GM19351 (cell line): ENCODE measurements around the gene TFIP11.

ENCODE experiments used
- ATAC-seq: cut with Tn5 transposase; IDR thresholded peaks from one replicate; pipeline ENCODE4 v1.9.1; 2021; ENCODE audit warnings: mild to moderate bottlenecking, moderate library complexity; ENCODE audit not compliant: unreplicated experiment

The TFIP11 gene

DNA sequence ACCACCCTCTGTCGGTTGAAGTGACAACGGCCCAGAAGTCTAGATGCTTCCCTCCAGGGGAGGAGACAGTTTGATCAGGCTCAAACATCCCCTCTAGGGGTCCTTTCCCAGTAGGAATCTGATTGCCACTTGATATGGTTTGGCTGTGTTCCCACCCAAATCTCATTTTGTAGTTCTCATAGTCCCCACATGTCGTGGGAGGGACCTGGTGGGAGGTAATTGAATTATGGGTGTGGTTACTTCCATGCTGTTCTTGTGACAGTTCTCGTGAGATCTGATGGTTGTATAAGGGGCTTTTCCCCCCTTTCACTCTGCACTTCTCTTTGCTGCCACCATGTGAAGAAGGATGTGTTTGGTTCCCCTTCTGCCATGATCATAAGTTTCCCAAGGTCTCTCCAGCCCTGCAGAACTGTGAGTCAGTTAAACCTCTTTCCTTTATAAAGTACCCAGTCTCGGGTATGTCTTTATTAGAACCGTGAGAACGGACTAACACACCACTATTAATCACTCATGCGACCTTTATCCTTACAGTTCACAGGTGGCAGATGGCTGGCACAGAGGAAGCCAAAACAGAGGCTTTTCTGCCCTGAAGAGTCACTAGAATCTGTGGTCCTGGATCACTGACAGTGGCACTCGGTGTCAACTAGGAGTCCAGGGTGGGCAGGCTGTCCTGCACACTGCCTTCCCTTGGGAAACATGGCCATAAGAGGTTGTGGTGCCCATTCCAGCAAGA is 61.7 kb downstream of the TFIP11 start:
- no peak for ATAC-seq

DNA sequence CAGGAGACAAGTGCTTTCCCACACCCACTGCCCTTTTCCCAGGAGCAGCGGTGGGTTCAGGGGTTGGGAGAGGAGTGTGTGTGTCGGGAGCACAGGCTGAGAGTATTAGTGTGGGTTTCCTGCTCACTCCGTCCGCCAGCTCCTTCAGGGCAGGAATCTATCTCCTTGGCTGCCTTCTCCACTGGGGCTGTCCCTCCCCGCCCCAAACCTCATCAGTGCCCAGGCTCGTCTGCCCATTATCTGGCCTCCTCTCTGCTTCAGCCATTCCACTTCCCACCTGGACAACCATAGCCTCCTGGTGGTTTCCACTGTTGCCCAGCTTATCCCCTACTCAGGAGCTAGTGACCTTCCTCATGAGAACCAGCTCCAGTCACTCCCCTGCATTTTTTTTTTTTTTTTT is 63.3 kb downstream of the TFIP11 start:
- no peak for ATAC-seq

GRCh38 chr22:26448334-26448733 is 63.9 kb downstream of the TFIP11 start:
- no peak for ATAC-seq

- no peak for ATAC-seq
These were observed 64.5 kb downstream of the TFIP11 start for GRCh38 chr22:26447584-26448329.

GRCh38 chr22:26446808-26447515 is 65.3 kb downstream of the TFIP11 start:
- ATAC-seq, result no peak

- ATAC-seq, result no peak
These were observed 66.5 kb downstream of the TFIP11 start for GRCh38 chr22:26445577-26446275.

DNA sequence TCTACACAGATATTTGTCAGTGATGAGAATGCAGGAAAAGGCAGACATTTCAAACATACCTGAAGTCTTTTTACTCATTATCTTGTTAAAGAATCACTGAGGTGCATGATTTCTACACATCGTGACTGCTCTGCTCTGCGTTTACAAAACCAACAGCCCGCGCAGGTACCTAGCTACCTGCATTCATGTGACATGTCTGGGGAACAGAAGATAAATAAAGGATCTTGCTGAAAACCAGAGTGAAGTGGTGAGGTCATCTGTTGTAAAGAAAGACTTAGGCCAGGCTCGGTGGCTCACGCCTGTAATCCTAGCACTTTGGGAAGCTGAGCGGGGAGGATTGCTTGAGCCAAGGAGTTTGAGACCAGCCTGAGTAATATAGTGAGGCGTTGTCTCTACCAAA is 67.5 kb downstream of the TFIP11 start:
- ATAC-seq, result no peak

DNA sequence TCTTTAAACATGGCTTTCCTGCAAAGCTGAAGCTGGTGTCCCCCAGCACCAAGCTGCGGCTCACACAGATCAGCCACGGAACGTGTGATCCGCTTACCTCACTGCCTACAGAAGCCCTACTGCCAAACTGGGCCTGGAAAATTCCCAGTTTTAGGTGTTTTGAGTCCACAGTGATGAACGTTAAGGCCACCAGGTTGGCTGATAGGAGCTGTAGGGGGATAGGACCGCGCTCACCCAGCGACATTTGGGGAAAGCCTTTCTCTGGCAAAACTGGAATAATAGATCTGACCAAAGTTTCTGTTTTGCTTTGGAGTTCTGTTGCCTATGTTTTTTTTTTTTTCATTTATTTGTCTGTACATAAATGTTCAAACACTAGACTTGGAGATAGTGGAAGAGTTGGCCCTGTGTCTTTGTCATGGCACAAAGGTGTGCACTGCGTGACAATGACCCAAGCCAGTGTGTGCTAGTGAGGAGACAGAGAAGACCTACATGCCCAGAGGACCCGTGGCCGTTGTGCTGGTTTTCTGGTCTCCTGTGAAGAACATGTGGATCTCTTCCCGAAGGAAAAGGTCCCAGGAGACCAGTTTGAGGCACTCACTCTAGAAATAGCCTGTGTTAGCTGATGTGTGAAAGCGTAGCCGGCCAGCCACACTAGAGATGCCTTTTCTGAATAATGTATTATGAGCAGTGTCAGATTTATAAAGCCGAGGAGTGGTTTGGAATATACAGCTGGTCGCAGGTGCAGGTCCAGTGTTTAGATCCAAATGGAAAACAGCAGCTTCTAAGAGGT is 68.2 kb downstream of the TFIP11 start:
- ATAC-seq, result no peak

- no peak for ATAC-seq
These were observed 70.1 kb downstream of the TFIP11 start for GRCh38 chr22:26442086-26442756.
